DMS53 treated with DMSO at 0.1 percent for 48 hours (cell line): Measurements from ENCODE around the gene FAM210A.

ENCODE experiments used
- DNase-seq: peaks from one replicate; lab custom pipeline; 2025; ENCODE audit not compliant: unreplicated experiment; lab: John Stamatoyannopoulos, UW

The FAM210A gene

DNA sequence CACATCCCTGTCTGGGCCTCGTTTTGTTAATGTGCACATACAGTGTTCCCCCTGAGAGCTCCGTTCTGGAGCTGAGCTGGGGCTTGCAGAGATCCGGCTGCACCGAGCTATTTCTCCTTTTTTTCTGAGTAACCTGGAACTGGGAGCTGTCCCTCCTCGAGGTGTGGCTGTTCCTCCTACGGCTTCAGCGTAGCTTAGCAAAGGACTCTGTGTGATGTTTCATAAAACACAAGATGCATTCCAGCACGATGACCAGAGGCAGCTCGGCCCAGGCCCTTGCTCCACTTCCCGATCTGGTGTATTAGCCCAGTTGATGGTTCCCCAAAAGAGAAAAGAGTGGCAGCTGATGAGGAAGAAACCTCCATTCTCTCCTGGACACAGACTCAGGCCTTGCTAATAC is 103.0 kb downstream of the FAM210A start:
- DNase-seq: no peak

GRCh38 chr18:13622751-13623150 is 103.6 kb downstream of the FAM210A start:
- no peak for DNase-seq

GRCh38 chr18:13621886-13622619 is 104.3 kb downstream of the FAM210A start:
- no peak for DNase-seq

GRCh38 chr18:13621446-13621849 is 104.9 kb downstream of the FAM210A start:
- no peak for DNase-seq

- no peak for DNase-seq
Observed at GRCh38 chr18:13620818-13621445, 105.4 kb downstream of the FAM210A start.

- DNase-seq: no peak
Observed at GRCh38 chr18:13620206-13620672, 106.1 kb downstream of the FAM210A start.

DNA sequence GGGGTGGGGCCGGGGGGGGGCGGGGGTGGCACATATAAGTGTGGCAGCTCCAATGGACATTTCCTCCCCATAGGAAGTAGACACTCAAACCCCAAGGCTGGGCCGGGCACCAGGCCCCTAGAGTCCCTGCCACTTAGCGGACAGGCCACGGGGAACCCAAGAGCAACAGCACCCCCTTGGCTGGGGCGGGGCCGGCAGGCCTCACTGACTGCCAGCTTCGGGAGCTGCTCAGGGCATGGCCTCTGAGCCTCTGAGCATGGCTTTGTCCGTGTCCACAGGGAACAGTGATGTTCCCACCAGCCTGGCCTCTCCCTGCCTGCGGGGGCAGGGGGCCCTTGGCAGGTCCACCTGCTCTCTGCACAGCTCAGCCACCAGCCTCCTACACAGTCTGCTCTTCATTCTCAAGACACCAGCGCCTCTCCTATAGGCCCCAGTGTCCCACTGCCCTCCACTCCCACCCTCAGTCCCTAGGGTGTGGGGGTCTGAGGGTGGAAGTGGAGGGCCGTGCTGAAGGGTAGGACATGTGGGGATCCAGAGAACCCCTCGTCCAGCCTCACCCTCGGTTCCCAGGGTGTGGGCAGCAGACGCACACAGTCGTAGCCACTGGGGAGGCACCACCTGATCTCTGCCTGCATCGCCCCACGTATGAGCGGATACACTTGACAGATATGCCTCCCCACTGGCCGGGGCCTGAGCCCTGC is 106.7 kb downstream of the FAM210A start:
- no peak for DNase-seq

GRCh38 chr18:13618760-13619438 is 107.5 kb downstream of the FAM210A start:
- DNase-seq: no peak

GRCh38 chr18:13617826-13618515 is 108.4 kb downstream of the FAM210A start:
- DNase-seq: no peak

DNA sequence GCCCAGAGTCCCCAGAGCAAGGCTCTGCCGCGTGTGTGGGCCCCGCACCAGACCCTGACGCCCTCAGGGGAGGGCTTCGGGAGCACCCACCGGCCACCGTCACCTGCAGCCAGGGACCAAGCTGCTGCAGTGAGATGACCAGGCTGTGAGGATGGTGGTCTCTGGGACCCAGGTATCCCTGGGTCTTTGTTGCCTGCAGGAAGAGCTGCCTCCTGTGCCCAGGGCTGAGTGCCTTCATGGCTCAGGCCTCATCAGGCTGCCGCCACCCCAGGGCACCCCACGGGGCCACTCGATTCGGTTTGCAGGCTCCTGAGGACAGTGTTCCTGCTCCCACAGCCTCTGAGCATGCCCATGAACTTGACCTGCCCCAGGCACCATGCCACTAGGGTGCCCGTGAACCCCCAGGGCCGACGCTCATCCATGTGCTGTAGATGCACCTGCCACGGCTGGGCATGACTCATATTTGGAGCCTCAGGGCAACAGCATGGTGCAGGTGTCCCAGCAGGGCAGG is 109.8 kb downstream of the FAM210A start:
- no peak for DNase-seq

DNA sequence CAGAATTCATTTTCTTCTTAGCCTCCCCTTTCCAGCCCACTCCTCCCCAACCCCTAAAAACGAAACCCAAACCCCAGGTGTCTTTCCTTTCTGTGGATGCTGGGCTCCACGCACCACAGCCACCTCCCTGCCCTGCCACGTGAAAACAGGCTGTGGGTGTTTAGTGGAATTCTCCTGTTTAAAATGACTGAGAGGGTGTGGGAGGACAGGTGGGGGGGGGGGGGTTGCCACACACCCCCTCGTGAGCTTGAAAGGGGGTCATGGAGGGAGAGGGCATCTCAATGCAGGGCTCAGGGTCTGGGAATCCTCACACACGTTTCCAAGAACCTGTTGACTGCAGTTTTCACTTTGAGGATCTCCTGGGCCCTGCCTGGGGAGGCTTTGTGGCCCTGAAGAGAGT is 110.3 kb downstream of the FAM210A start:
- no peak for DNase-seq

GRCh38 chr18:13615432-13615861 is 110.9 kb downstream of the FAM210A start:
- DNase-seq: no peak

GRCh38 chr18:13614641-13615288 is 111.6 kb downstream of the FAM210A start:
- DNase-seq: no peak

- DNase-seq: no peak
Observed at GRCh38 chr18:13613591-13614501, 112.5 kb downstream of the FAM210A start.
